Activated CD4-positive, alpha-beta T cell treated with anti-CD3 and anti-CD28 coated beads for 48 hours (primary cell): Measurements from ENCODE around the gene PACS2.

Experiments used
- DNase-seq: peaks from one replicate; pipeline ENCODE4 v3.0.0-alpha.2; 2020

Gene PACS2

DNA sequence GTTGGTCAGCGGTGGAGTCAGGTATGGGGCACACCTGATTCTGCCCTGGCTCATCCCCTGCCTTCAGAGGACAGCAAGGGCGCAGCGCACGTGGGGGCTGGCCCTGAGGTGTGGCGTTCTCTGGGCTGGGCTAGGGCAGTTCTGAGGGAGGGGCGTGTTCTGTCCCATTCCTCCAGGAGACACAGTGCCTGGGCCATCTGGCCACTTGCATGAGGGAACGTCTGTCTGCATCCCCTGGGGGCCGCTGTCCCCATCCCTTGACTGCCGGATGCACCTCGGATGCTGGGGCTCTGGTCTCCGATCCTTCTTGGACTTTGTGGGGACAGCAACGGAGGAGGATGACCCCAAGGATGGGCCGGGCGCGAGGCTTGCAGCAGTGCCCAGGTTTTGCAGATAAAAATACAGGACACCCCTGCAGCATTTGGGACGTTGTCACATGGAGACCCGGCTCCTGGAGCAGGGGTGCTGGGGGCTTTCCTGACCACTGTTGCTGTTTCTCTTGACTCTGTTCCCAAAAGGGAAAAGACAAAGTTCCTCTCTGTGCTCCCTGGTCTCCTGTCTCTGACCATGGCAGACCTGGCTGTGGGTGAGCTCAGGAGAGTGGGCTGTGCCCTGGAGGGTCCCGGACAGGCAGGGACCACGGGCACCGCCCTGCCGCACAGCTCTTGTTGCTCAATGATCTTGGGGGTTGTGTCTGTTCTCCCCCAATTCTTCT lies 112.0 kb downstream of the PACS2 start:
- no peak for DNase-seq

DNA sequence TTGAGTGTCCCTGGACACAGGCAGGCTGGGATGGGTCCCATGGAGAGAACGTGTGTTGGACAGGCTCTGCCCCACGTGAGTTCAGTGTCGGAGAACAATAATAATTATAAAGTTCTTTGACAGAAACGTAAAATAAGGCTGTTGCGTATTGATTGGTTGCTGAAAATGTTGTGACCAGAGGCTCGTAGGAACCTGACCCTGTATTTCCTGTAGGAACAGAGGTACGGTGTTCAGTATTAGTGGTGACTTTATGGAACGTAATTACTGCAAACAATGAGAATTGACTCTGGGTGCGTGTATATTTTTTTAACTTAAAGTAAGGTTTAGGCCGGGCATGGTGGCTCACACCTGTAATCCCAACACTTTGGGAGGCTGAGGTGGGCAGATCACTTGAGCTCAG lies 112.9 kb downstream of the PACS2 start:
- DNase-seq: no peak

DNA sequence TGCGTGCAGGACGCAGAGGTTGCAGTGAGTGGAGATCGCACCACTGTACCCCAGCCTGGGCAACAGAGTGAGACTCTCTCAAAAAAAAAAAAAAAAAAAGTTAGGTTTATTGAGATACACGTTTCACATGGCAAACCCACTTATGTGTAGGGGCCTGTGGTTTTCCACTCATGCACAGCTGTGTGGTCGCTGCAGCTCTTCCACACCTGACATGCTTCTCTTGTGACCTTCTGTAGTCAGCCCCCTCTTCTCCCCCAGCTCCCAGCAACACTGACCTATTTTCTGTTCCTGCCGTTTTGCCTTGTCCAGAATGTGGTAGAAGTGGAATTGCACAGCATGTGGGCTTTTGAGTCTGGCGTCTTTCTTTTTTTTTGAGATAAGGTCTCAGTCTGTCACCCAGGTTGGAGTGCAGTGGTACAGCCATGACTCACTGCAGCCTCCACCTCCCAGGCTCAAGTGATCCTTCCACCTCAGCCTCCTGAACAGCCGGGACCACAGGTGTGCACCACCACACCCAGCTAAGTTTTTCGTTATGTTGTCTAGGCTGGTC lies 113.5 kb downstream of the PACS2 start:
- DNase-seq: no peak

DNA sequence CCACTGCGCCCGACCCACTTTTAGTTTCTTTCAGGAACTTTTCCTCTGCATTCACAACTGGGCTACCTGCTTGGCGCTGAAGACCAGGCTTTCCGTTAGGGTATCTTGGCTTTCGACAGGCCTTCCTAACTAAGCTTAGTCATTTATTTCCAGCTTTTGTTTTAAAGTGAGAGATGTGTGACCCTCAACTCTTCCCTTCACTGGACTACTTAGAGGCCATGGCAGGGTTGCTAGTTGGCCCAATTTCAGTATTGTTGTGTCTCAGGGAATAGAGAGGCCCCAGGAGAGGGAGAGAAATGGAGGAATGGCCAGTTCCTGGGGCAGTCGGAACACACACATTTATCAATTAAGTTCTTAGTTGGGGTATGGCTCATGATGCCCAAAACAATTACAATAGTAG lies 115.5 kb downstream of the PACS2 start:
- no peak for DNase-seq

DNA sequence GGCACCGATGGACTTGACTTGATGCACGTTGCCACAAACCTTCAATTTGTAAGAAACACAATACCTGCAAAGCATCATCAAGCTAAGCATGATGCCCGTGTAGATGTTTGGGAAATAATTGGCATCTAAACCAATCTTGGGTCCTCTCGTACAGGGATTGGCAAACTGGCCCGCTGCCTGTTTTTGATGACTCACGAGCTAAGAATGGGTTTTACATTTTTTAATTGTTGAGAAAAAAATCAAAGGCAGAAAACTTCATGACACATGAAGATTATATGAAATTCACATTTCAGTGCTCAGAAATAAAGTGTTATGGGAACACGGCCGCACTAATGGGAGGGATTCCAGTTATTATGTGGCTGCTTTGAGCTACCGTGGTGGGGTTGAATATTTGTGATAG lies 116.0 kb downstream of the PACS2 start:
- no peak for DNase-seq

DNA sequence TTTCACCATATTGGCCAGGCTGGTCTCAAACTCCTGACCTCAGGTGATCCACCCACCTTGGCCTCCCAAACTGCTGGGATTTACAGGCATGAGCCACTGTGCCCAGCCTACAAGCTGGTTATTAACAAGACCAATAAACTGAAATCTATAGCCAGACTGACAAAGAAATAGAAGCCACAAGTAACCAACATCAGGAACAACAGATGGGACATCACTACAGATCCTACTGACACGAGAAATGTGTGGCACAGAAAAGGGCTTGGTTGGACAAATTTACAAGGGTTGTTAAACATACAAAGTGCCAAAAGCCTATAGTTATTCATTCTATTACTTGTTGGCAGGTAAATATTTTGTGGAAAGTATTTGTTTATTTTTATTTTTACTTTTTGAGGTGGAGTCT lies 116.7 kb downstream of the PACS2 start:
- no peak for DNase-seq

DNA sequence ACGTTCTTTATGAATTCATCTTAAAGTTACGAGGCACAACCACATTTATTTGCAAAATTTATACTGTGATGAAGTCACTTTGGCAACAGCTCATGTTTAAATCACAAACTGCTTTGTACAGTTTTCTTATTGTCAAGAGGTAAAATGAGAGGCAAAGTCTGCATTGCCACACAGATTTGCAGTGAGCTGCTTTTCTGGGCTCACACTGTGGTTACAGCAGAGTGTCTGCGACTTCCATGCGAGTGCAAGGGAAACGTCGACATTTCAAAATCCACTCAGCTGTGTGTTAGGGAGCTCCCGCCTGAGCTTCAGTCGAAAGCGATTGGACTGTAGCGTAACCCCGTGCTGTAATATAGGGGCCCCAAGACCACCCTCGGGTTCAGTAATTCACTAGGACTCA lies 118.1 kb downstream of the PACS2 start:
- no peak for DNase-seq

DNA sequence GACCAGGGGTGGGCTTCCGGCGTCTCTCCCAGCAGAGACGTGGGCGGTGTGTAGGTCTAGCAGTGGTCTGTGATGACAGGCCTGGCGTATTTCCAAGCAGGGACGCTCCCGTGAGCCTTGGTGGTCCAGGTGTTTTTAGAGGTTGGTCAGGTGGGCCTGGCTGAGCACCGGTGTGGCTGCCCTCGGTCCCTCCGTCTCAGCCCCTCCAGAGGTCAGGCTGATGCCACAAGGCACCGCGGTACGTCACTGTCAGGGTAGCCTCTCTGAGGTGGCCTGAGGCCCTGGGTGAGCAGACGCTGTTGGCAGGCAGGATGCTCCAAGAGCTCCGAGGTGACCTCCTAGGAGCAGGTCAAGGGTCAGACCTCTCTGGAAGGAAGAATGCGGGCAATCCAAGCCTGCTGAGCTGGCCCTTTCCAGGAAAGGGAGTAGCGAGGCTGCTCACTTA lies 118.6 kb downstream of the PACS2 start:
- no peak for DNase-seq

DNA sequence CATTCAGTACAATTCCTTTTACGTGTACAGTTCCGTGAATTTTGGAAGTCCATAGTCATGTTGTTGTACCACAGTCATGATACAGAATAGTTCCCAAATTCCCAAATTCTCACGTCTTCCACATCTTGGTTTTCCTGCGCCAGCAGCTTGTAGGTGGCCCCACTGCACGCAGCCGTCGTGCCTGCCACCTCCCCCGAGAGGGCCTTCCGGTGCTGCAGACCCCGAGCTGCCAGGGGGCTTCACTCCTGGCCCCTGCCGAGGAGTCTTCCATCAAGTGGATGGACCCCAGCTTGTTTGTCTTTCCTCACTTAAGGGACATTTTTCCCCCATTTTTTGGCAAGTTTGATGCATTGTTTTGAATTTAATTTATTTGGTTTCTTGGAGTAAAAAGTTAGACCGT lies 121.9 kb downstream of the PACS2 start:
- DNase-seq: no peak

DNA sequence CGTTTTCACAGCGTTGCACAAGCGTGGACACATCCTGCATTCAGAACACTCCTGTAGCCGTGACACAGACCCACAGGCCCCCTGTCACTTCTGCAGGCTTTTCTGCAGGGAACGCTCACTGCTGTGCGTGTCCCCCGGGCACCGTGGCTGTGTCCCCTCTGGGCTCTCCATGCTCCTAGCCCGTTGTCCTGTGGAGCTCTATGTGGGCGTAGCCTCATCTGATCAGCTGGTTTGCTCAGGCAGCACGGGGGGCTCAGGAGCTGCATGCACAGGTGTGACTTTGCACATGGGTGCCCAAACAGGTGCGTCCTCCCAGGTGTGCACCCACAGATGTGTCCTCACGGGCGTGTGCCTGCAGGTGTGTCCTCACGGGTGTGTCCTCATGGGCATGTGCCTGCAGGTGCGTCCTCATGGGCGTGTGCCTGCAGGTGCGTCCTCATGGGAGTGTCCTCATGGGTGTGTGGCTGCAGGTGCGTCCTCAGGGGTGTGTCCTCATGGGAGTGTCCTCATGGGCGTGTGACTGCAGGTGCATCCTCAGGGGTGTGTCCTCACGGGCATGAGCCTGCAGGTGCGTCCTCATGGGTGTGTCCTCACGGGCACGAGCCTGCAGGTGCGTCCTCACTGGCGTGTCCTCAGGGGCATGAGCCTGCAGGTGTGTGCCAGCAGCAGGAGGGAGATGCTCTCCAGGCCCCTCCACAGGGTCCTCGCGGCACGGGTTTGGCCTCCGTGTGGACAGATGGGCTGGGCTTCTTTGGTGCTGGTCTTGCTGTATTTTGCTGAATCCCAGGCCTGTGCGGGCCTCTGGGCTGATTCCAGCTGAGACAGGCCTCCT lies 122.6 kb downstream of the PACS2 start:
- no peak for DNase-seq

DNA sequence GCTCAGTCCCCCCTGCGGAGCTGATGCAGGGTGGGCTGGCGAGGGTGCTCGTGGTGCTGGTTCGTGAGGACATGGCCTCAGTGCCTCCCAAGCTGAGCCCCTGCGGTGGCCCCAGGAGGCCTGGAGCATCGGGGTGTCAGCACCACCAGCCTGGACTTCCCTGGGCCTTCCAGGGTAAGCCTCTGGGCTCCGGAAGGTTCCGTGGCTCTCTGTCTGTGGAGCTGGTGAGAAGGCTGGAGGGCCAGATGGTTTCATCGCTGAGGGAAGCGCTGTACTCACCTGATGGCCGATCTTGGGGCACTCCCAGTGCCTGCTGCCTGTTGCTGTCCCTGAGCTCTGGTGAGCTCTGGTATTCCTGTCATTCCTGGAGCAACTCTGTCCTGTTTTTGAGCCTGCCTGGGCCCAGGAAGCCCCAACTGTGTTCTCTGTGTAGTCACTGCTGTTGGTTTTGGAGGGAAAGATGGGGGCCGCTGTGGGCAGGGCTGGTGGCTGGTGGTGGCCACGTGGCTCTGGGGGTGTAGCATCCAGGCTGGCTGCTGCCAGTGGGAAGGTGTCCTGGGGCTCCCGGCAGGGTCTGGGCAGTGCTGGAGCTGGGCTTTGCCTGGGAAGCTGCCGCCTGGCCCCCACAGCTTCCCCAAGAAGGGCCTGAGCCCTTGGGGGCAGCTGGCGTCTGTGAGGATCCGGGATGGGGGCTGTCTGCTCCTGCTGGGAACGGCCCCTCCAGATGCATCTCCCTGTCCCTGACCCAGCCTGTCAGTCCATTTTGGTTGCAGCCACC lies 123.4 kb downstream of the PACS2 start:
- no peak for DNase-seq

DNA sequence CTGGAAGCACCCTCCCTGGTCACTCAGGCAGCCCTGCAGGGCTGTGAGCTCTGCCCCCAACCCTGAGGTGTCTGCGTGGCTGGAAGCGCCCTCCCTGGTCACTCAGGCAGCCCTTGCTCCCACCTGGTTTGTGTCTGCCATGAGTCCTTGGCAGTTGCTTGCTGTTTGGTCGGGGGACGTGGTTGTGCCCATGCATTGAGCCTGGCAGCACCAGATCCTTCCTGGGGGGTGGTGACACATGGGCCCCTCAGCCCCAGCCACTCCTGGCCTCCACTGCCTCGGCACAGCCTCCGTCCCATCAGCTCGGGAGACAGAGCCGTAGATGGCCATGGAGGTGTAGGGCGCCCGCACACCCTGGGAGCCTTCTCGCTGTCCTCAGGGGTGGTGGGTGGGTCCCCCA lies 124.6 kb downstream of the PACS2 start:
- DNase-seq: no peak

DNA sequence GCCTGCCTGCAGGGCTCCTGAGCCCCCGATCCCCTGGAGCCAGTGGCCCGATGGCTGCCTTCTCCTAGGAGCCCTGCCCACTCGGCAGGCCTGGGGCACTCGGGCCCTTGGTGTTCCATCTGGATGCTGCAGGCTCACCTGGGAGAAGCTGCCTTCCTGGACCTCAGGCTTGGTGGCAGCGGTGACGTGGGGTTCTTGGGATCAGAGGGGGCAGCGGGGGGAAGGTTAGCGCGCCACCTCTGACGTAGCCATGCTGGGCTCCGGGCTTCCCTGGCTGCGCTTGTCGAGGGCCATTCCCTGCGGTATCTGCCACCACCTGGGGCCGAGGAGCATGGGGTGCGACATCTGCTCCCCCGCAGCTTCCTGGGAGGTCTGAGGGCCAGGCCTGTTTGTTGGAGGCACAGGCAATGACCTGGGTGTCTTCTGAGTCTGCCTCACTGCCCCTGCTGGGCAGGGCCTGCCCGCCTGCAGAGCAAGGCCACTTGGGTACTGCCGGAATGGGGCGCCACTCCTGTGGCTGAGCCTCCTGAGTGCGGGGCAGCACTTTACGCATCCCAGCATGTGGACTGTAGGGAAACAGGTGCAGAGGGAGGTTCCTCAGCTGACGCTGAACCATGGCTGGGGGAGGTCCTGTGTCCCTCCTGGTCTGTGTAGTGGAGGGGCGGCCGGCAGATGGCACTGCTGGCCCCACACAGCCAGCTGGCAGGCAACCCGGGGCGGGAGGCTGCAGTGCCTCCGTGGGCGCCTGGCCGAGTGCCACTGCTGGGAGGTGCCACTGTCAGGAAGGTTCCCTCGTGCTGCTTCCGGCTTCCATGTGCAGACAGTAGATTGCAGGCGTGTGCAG lies 125.4 kb downstream of the PACS2 start:
- DNase-seq: no peak

DNA sequence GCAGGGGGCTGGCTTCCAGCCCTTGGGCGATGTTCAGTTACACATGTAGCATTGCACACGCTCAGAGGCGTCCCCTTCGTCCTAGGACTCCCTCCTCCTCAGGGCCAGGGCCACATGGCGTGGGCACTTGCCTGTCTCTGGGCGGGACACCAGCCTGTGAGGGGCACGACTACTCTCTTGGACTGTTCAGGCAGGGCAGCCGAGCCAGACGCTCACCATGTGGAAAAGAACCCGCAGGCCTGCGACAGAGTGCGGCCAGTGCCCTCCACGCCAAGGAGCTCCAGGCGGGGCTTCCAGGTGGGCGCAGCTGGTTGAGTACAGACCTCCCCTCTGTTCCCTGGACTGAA lies 126.0 kb downstream of the PACS2 start:
- no peak for DNase-seq

DNA sequence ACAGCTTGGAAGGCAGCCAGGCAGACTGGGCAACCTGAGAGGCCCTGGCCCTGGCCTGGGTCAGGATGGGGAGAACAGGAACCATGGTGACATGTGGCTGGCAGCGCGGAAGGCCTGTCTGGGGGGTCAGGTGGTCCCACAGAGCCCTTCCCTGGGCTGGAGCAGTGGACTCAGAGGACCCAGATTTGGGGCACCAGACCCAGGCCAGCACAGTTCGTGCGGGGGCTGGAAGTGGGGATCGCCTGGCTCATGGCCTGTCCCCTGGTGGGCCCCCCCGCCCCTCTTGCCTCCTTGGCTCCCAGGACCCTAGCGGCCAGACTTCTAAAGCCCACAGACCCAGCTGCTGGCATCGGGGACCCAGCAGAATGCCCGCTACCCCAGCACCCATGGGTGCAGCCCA lies 126.4 kb downstream of the PACS2 start:
- no peak for DNase-seq

DNA sequence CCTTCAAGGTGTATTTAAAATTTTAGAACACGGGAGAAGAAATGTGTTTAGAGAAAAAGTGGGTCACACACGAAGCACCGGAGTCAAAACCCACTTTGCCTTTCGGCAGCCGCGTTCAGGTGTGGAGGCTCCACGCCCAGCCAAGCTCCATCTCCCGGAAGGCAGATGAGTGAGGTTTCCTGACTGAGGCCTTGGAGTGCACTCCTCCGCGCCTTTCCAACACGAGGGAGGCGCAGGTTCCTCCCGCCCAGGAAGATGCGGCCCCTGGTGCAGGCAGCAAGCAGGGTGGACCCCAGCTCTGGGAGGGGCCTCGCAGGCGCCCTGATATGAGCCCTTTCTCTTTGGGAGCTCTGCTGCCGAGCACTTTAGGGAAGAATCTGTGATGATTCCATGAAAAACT lies 127.6 kb downstream of the PACS2 start:
- DNase-seq: no peak

DNA sequence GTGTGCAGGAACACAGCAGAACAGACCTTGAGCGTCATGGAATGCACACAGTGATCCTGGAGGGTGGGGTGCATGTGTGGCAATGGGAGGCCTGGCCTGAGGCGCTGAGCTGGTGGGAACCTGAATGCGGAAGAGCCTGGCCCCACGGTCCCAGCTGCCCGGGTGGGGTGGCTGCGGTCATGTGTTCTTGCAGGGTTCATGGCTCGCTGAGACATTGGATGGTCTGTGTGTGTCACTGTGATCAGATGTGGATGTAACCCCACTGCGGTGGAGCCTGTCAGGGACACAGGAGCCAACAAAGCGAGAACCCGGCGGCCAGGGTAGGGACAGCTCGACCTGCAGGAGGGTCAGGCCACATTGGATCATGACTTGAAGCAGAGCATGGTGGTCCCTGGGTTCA lies 128.3 kb downstream of the PACS2 start:
- no peak for DNase-seq

DNA sequence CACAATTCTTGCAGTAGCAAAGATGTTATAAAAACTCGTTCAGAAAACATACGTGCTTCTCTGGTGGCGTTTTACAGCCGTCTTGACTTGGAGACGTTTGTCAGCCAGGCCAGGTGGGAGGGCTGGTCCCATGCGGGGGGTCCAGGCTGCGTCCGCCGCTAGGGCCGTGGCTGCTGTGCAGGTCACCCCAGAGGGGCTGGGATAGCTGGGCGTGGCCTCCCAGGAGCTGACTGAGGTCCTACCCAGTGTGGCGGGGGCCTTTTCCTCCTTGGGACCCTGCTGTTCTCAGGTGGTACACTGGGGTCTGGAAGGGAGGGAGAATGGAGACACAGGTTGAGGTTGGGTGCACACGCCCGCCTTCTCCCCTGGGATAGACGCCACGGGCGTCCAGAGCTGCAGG lies 130.3 kb downstream of the PACS2 start:
- DNase-seq: no peak

DNA sequence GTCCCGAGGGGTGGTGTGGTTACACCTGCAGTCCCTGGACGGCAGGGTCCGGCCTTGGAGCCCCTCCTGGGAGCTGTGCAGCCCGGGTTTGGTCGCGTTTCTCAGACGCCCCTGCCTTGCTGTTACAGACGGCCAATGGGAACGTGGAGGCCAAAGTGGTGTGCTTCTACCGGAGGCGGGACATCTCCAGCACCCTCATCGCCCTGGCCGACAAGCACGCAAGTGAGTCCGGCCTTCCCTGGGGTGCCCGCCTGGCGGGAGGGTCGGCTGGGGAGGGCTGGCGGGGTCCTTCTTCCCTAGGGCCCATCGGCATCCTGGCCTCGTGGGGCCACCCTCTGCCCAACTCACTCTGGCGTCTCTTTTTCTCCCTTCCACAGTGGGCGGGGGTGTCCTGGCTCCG lies 130.7 kb downstream of the PACS2 start:
- DNase-seq: no peak

DNA sequence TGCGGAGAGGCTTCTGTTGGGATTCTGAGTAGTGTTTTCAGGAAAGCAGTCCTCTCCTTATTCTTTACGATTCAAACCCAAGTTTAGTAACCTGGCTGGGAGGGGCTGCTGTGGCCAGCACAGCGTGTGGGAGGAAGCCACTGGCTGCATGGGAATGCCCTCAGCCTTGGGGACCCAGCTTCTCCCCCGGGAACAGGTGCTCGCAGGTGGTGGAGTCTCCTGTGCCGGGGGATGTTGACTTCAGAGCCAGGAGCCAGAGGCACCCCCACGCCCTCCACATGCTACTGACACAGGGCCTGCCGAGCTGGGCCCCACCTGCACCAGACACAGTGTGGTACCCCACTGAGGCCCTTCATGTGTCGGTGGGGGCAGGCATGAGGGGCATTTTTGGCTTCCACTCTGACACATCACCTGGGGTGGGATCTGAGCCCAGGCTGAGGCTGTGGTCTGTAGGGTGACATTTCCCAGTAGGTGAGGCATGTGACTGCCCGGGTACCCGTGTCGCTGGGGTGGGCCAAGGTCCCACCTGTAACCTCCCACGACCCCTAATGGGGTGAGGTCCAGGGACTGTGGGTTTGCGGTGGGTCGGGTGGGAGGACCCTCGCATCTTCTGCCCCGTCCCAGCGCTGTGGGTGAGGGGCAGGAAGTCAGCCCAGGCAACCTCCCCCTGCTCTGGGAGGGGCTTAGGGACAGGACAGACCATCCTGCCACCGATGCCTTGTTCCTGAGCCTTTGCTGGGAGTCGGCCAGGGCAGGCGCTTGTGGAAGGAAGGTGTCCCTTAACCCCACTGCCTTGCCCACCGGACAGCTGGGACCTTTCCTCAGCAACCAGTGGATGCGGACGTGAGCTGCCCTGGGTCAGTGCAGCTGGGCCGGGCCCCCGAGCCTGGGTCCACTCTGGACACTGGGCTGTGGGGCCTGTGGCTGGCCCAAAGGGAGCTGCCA lies 131.6 kb downstream of the PACS2 start:
- DNase-seq: no peak

DNA sequence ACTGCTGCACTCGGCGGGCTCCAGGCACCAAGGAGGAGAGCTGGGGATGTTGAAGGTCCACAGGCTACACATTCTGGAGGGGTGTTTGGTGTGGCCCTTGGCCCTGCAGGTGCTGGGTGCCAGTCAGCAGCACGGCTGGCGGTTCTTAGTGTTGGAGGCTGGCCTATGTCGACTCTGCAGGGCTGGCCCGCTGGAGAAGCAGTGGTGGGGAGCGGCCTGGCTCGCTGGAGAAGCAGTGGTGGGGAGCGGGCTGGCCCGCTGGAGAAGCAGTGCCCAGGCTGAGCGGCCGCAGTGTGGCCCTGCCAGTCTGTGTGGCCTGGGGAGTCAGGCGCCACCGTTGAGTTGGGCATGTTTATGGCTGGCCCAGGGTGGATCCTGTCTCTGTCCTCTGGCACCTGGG lies 132.4 kb downstream of the PACS2 start:
- DNase-seq: no peak
